NCI-H345 (cell line): ENCODE data around the gene C6orf136.

Experiments used
- DNase-seq: peaks from one replicate; lab custom pipeline; 2025; lab: John Stamatoyannopoulos, UW

C6orf136 gene

DNA sequence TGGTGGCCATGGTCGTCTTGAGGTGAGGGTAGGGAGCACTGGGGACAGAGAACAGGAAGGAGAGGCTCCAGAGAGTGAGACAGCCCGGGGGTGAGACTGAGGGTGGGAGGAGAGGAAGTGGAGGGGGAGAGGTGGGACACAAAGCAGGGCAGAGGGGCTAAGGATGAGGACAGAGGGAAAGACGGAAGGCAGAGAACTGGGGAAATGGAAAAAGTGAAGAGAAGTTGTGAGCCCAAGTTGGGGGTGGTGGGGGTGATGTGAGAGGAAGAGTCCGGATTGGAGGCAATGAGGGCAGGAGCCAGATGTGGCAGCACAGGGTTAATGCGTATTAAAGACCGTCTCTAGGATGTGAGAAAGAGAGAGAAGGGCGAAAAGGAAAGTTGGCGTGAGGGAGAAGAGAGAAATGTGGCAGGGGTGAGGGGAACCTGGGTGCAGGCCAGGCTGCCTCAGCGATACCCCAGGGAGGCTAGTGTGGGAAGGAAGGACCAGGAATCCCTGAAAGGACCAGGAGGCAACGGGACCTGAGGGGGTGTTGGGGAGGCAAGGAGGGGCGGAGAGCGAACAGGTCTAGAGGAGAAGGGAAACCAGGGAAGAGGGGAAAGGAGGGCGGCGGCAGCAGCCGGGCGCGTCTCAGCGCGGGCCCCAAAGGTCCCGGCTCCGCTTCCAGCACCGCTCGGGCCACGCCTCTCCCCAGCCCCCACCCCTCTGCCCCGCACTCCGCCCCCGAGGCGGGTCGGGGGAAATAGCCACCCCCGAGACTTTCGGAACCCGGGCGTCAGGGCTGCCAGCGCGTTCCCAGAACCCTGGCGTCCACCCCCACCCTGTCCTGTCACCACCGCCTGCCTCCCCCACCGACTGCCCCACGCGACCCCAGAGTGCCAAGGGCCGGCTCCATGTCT is 39.3 kb downstream of the C6orf136 start, which contains the start of gene PPP1R18:
PPP1R18 (minus strand) TSS at position 637 of the 899 bp plus-strand sequence; CDS start at position 10, 627 bp downstream.
- peak; percentile 64 for DNase-seq

DNA sequence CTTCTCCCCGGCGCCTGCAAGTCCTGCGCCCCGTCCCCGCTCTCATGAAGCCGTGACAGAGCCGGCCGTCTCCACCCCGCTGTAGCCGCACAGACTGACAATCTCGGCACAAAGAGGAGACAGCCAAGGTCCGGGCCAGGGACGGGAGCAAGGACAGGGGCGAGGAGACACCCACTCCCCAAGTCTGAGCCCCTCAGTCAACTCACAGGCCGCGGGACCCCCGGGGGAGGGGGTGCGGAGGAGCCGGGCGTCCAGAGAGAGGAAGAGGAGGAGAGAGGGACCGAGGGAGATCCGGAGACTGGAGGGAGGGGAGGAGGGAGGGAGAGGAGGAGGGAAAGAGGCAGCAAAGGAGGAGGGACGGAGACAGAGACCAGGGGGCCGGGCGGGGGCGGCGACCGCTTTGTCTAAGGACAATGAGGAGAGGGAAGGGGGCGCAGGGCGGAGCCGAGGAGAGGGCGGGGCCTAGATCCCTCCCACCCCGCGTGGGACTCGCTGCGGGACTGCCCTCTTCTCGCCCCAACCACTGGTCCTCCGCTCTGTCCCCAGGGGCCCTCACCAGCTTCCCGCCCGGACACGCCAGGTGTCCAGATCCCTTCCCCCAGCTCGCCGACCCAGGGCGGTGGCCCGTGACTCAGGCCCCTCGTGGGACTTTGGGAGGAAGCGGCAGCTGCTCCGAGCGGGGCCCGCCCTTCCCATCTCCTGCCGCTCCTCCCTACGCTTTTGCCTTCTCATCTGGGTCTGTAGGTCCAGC is 40.1 kb downstream of the C6orf136 start:
- peak; percentile 82 for DNase-seq

DNA sequence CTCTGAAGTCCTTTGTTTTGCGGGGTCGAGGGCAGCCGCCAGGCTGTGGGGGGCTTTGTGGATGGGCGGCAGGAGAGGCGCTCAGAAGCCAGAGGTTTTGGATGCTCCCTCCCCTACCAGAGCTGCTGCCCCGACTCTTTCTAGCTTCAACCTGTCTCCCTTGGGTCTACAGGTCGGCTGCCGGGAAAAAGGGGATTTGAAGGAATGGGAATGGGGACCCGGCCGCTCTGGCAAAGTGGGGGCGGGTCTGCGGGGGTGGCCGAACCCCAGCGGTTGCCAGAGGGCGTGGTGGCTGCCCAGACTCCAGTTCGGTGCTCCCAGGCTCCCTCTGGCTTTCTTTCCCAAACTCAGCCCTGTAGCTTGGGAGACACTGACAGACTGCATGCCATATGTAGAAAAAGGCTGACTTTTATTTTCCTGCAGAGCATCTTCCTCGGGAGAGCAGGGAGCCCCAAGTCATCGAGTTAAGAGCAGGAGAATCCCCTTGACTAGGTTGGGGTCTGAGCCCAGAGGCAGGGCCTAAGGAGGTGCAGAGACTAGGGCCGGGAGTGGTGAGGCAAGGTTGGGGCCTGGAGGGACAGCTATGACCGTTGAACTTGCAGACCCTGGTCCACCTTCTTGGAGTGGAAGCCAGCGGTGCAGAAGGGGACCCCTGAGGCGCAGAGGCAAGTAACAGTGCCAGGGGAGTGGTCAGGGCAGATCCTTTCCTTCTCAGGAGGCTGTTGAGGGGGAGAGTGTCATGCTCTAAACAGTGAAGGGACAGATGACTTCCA is 40.9 kb downstream of the C6orf136 start:
- DNase-seq: no peak

DNA sequence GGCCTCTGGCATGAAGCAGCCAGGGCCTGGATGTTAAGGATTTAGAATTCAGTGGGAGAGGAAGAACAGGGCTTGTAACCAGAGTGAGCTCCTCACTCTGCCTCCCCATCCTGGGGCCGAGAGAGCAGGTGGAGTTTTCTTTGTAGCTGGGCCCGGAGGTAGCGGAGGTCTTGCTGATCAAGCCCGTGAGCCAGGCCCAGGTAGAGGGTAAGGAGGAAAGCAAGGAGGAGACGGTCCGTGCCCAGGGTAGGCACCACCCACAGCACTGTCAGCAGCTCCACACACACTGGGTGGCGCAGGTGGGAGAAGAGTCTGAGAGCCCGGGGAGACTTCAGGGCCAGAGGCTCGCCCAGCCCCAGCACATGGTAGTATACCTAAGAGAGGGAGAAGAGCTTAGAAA is 41.6 kb downstream of the C6orf136 start:
- no peak for DNase-seq

DNA sequence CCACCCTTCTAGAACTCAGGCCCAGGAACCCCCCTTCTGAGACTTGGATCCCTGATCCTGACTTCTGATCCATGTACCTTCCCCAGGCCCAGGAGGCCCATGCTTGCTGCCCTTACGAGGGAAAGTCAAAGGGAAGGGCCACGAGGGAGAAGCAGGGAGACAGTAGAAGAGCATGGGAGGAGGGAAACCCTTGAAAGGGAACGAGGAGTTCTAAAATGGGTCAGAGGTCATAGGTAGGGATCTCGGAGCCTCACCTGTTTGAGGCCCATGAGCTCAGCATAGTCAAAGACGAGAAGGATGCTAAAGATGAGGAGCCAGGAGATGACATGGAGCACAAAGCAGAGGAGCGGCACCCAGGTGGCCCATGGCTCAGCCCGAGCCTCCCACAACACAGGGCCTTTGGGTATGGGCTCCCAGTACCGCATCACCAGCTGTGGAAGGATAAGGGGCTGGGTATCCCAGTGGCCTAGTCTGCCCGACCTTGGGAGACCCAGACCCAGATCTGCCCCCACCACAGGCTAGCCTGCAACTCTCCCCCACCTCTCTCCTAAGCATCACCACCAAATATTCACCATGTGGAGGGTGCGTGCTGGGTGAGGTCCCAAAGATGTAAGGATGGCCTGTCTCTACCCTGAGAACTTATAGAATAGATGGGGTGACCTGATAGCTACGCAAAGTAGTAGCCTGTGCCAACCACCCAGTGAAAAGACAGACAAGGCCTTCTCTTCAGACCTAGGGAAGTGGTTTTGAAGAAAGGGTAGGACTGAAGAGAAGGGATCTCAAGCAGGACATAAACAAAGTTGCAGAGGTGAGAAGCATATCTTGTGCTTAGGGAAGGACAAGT is 42.3 kb downstream of the C6orf136 start:
- no peak for DNase-seq

DNA sequence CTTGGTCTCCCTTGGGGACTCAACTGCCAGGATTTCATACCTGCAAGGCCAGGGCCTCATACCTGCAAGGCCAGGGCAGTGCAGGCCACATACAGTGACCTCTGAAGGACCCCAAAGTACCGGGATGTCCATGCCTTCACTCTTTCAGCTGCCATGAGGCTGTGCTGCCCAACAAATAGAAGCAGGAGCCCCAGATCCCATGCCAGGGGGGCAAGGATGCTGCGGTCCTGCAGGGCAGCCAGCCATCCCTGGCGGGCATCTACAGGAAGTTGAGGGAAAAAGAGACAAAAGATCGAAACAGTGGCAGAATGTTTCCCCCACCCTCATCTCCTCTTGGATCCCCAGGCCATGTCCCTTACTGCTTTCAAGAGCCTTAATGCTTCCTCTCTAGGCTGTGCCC is 43.1 kb downstream of the C6orf136 start:
- no peak for DNase-seq

DNA sequence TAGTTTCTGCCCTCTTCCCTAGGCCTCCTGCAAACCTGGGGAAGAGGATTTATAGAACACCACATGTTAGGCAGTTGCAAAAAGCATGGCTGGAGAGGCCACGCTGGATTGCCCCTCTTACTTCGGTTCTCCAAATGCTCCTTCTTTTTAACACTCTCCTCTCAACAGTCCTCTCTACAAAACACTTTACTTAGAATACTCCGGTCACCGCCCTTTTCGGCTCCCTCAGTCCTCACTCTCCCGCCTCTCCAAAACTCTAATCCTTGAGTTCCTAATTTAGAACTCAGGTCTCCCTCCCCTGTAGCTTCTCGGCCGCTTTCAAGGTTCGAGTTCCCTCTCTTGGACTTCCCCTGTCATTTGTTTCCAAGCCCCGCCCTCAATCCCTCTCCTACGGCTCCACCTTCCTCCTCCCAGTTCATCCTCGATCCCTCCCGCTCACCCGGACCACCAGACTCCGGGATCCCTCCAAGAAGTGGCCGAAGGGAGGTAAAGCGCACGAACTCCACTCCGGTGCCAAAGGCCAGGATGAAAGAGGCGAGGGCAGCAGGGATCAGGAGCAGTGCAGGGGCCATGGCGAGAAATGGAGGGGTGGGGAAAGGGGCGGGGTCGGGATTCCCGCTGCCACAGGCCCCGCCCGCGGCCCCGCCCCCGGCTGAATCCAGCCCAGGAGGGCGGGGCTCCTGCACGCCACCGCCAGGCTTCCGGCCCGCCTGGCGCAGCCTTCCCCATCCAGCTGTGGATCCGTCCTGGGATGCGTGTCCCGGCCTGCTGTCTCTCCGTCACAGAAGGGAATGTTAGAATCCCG is 43.7 kb downstream of the C6orf136 start, which contains the start of gene NRM:
NRM (minus strand) TSS at position 582 of the 805 bp plus-strand sequence; CDS start at position 572, 10 bp downstream.
- peak; percentile 88 for DNase-seq

DNA sequence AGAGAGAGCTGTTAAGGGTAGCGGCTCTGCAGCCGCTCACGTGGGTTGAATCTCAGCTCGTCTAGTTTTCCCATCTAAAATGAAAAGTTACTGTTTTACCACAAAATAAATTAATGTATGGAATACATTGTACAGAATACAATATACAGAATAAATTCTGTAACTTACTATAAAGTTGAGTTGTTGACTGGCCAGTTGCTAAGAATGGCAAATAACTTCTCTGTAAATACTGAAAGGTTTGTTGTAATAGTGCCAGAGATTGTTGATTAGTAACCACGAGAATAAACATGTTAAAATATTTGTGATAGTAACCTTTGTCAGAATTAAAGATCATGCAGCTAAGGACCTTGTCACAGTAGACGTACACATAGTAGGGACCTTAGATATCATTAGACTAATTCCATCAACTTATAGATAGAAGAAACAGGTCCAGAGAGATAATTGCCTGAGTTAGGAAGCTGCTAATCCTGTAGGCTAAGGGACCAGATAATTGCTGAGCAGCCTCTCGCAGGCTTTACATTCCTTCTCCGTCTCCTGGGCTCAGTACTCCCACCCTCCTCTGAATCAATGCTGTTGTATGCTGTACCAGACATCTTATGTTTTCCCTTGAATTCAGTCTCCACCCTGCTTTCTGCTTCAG is 44.4 kb downstream of the C6orf136 start:
- no peak for DNase-seq

DNA sequence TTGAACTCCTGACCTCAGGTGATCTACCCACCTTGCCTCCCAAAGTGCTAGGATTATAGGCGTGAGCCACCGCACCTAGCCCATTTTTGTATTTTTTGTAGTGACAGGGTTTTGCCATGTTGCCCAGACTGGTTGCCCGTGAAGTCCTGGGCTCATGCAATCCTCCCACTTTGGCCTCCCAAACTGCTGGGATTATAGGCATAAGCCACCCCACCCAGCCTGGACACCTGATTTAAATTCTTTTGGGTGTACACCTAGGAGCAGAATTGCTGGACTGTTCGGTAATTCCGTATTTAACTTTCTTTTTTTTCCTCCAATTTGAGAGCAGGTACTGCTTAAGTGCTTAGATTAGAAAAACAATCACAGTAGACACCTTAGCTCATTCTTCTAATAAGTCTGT is 49.5 kb downstream of the C6orf136 start:
- DNase-seq: no peak

DNA sequence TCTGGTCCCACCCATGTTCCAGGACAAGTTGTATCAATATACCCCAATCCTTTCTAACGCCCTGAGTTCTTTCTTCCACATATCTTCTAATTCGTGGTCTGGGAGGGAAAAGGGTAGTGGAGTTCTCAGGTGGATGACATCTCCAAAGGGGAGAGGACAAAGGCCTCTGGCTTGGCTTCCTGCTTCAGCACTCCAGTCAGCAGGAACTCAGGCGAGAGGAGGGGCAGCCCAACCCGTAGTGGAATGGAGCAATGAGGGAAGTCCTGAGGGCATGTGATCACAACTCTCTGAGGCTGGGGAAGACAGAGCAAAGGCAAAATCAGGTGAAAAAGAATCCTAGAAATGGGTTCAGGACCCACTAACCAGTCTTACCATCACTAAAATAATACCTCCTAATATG is 53.4 kb downstream of the C6orf136 start:
- no peak for DNase-seq
